H9 (cell line): ENCODE measurements around the gene RPL10A. TPM values are rescaled to one million over a fixed set of nuclear protein-coding genes. Genes with fewer than 3 reads are reported as not detected.

Experiments
- DNase-seq: peaks from one replicate; pipeline ENCODE4 v3.0.0-alpha.2; 2017
- H2AFZ ChIP-seq: one replicate; pipeline ENCODE4 v1.6.1; 2013; ENCODE audit warnings: mild to moderate bottlenecking, low read length, control low read depth, moderate library complexity
- H2AK5ac ChIP-seq: 2 replicates; pipeline ENCODE4 v1.6.1; 2013; ENCODE audit warnings: low read length, control low read depth, mixed read lengths; ENCODE audit not compliant: insufficient read length
- H2BK120ac ChIP-seq: one replicate; pipeline ENCODE4 v1.6.1; 2013; ENCODE audit warnings: low read depth, mild to moderate bottlenecking, low read length, control low read depth, inconsistent platforms; ENCODE audit not compliant: poor library complexity, severe bottlenecking
- H2BK12ac ChIP-seq: 2 replicates; pipeline ENCODE4 v1.6.1; 2013; ENCODE audit warnings: low read length, control low read depth, mixed read lengths, low read depth; ENCODE audit not compliant: insufficient read length
- H2BK15ac ChIP-seq: 2 replicates; pipeline ENCODE4 v1.6.1; 2013; ENCODE audit warnings: low read depth, low read length, control low read depth
- H2BK20ac ChIP-seq: one replicate; pipeline ENCODE4 v1.6.1; 2013; ENCODE audit warnings: low read depth, mild to moderate bottlenecking, low read length, control low read depth, inconsistent platforms; ENCODE audit not compliant: poor library complexity, severe bottlenecking
- H2BK5ac ChIP-seq: 2 replicates; pipeline ENCODE4 v1.6.1; 2013; ENCODE audit warnings: low read length, control low read depth, mixed read lengths; ENCODE audit not compliant: insufficient read length
- H3K14ac ChIP-seq: 2 replicates; pipeline ENCODE4 v1.6.1; 2013; ENCODE audit warnings: low read length, control low read depth; ENCODE audit not compliant: insufficient read depth
- H3K18ac ChIP-seq: 2 replicates; pipeline ENCODE4 v1.6.1; 2013; ENCODE audit warnings: low read depth, mild to moderate bottlenecking, mixed read lengths, low read length, control low read depth; ENCODE audit not compliant: insufficient read length
- H3K23ac ChIP-seq: 2 replicates; pipeline ENCODE4 v1.6.1; 2013; ENCODE audit warnings: low read length, control low read depth, mixed read lengths, low read depth; ENCODE audit not compliant: insufficient read length
- H3K23me2 ChIP-seq: 2 replicates; pipeline ENCODE4 v1.6.1; 2013; ENCODE audit warnings: low read depth, mild to moderate bottlenecking, mixed read lengths, low read length, control low read depth; ENCODE audit not compliant: insufficient read length, poor library complexity, severe bottlenecking
- H3K27ac ChIP-seq: 2 replicates; pipeline ENCODE4 v1.5.1; 2013; ENCODE audit warnings: low read length, control low read depth, mixed read lengths, low read depth; ENCODE audit not compliant: insufficient read length
- H3K27me3 ChIP-seq: 2 replicates; pipeline ENCODE4 v1.6.1; 2013; ENCODE audit warnings: low read length, control low read depth, inconsistent platforms; ENCODE audit not compliant: insufficient read depth
- H3K4ac ChIP-seq: 2 replicates; pipeline ENCODE4 v1.6.1; 2013; ENCODE audit warnings: low read depth, mild to moderate bottlenecking, control low read depth, inconsistent platforms, low read length, moderate library complexity
- H3K4me1 ChIP-seq: 2 replicates; pipeline ENCODE4 v1.6.1; 2013; ENCODE audit warnings: low read length, control low read depth, inconsistent platforms; ENCODE audit not compliant: insufficient read depth
- H3K4me2 ChIP-seq: 2 replicates; pipeline ENCODE4 v1.6.1; 2013; ENCODE audit warnings: low read length, control low read depth, mixed read lengths; ENCODE audit not compliant: insufficient read length, insufficient read depth
- H3K56ac ChIP-seq: 2 replicates; pipeline ENCODE4 v1.6.1; 2013; ENCODE audit warnings: low read depth, mild to moderate bottlenecking, mixed read lengths, low read length, control low read depth; ENCODE audit not compliant: insufficient read length
- H3K79me1 ChIP-seq: 2 replicates; pipeline ENCODE4 v1.6.1; 2013; ENCODE audit warnings: low read depth, mild to moderate bottlenecking, moderate library complexity, low read length, control low read depth, inconsistent platforms; ENCODE audit not compliant: insufficient read depth, poor library complexity, severe bottlenecking
- H3K79me2 ChIP-seq: 2 replicates; pipeline ENCODE4 v1.6.1; 2013; ENCODE audit warnings: low read length, control low read depth, inconsistent platforms; ENCODE audit not compliant: insufficient read depth
- H3K9ac ChIP-seq: 2 replicates; pipeline ENCODE4 v1.6.1; 2013; ENCODE audit warnings: low read length, control low read depth, mixed read lengths; ENCODE audit not compliant: insufficient read length; ENCODE audit errors: extremely low read depth
- H3K9me3 ChIP-seq: one replicate; pipeline ENCODE4 v1.6.1; 2013; ENCODE audit warnings: low read depth, low read length, inconsistent platforms; ENCODE audit not compliant: control insufficient read depth
- H3T11ph ChIP-seq: one replicate; pipeline ENCODE4 v1.6.1; 2013; ENCODE audit warnings: mild to moderate bottlenecking, low read length, control low read depth, inconsistent platforms
- H4K20me1 ChIP-seq: one replicate; pipeline ENCODE4 v1.6.1; 2013; ENCODE audit not compliant: control insufficient read depth, insufficient read length, insufficient read depth
- H4K5ac ChIP-seq: 2 replicates; pipeline ENCODE4 v1.6.1; 2013; ENCODE audit warnings: low read depth, mild to moderate bottlenecking, mixed read lengths, low read length, control low read depth; ENCODE audit not compliant: insufficient read length
- H4K8ac ChIP-seq: replicated peaks from 2 replicates; pipeline ENCODE4 v1.6.1; 2013; ENCODE audit warnings: low read length, control low read depth, mixed read lengths, low read depth; ENCODE audit not compliant: insufficient read length
- H4K91ac ChIP-seq: 2 replicates; pipeline ENCODE4 v1.6.1; 2013; ENCODE audit warnings: low read depth, mild to moderate bottlenecking, moderate library complexity, mixed read lengths, low read length, control low read depth; ENCODE audit not compliant: insufficient read length
- H3K27ac Mint-ChIP-seq, 3 experiments: 2 replicates in 2 of 3; 3 replicates in 1 of 3; pipeline ENCODE4 v1.8.0; 2020 to 2021; ENCODE audit warnings: mixed read lengths in 3 of 3, mild to moderate bottlenecking in 1 of 3, moderate library complexity in 1 of 3
- H3K27me3 Mint-ChIP-seq: 2 replicates; pipeline ENCODE4 v1.8.0; 2021; ENCODE audit warnings: low read depth, mild to moderate bottlenecking, moderate library complexity, mixed read lengths
- H3K36me3 Mint-ChIP-seq, 3 experiments: 2 replicates in 2 of 3; 3 replicates in 1 of 3; pipeline ENCODE4 v1.8.0; 2020 to 2021; ENCODE audit warnings: low read depth in 3 of 3, mixed read lengths in 3 of 3; ENCODE audit not compliant: insufficient read depth in 1 of 3
- H3K4me1 Mint-ChIP-seq, 2 experiments: 2 replicates each; pipeline ENCODE4 v1.8.0; 2020; ENCODE audit warnings: mixed read lengths in 2 of 2
- H3K4me3 Mint-ChIP-seq, 2 experiments: 2 replicates in 1 of 2; 3 replicates in 1 of 2; pipeline ENCODE4 v1.8.0; 2020 to 2021; ENCODE audit warnings: mild to moderate bottlenecking in 2 of 2, mixed read lengths in 2 of 2, moderate library complexity in 1 of 2
- H3K9me3 Mint-ChIP-seq, 2 experiments: 2 replicates in 1 of 2; 3 replicates in 1 of 2; pipeline ENCODE4 v1.8.0; 2020; ENCODE audit warnings: mild to moderate bottlenecking in 2 of 2, mixed read lengths in 2 of 2, moderate library complexity in 1 of 2
- CTCF ChIP-seq: fragments of 200-600 bp; sonication (generic); conservative IDR thresholded peaks from 3 replicates; pipeline ENCODE4 v1.8.0; 2021; ENCODE audit warnings: antibody characterized with exemption, mild to moderate bottlenecking
- WGBS: extraction: QIAGEN DNeasy Blood & Tissue Kit; methylation state at CpG from one replicate; pipeline ENCODE4 v1.1.7; 2013; ENCODE audit warnings: missing lambda C conversion rate, low lambda C conversion rate, mixed read lengths; ENCODE audit not compliant: insufficient read length; ENCODE audit errors: extremely low coverage; 5-methylcytosine and 5-hydroxymethylcytosine counted together
- total RNA-seq: library from RNA; stranded (reverse); gene quantifications from 2 replicates; pipeline ENCODE4 v1.2.1, GENCODE V29; 2021

RPL10A gene
- total RNA-seq, 1 experiment from 2014 or later = 1,830 TPM

GRCh38 chr6:35461270-35461669, 6.9 kb upstream of the RPL10A start:
- H3K9me3 Mint-ChIP-seq = no peaks in the 10 kb centered on the region

More at GRCh38 chr6:35461270-35461669, 6.9 kb upstream of the RPL10A start:
- no peak overlapping the region for H4K5ac ChIP-seq
- H3T11ph ChIP-seq = no peak overlapping the region
- no peaks in the 10 kb centered on the region for H3K23me2 ChIP-seq
- no CpG with 5 or more reads among the region's 3 CpGs for WGBS
- H3K14ac ChIP-seq = no peak overlapping the region
- no peak overlapping the region for H4K91ac ChIP-seq
- no peak overlapping the region for H3K4ac ChIP-seq
- H2BK12ac ChIP-seq = no peak overlapping the region
- H3K4me1 Mint-ChIP-seq = peaks cover 0 to 12% of the 10 kb centered on the region in 2 experiments; a peak in 2 of 4 replicates
- no peak overlapping the region for H3K23ac ChIP-seq
- no peak overlapping the region for H2BK120ac ChIP-seq
- H3K9ac ChIP-seq = no peak overlapping the region
- H3K18ac ChIP-seq = no peak overlapping the region
- H4K8ac ChIP-seq = no peak overlapping the region
- TF ChIP-seq CTCF = no peak
- H3K4me1 ChIP-seq = no peaks in the 10 kb centered on the region
- no peaks in the 10 kb centered on the region for H3K9me3 ChIP-seq
- H3K36me3 Mint-ChIP-seq = peaks cover 31 to 61% (median 49%) of the 10 kb centered on the region in 3 experiments
- H2BK15ac ChIP-seq = no peak overlapping the region
- no peaks in the 10 kb centered on the region for H3K27me3 ChIP-seq
- no peak overlapping the region for H3K27ac ChIP-seq
- no peak overlapping the region for H3K56ac ChIP-seq
- no peak overlapping the region for H2AFZ ChIP-seq
- H2BK20ac ChIP-seq = no peak overlapping the region
- H3K4me3 Mint-ChIP-seq = no peak overlapping the region
- H3K27me3 Mint-ChIP-seq = no peaks in the 10 kb centered on the region
- DNase-seq = no peak
- H2BK5ac ChIP-seq = no peak overlapping the region
- H3K4me2 ChIP-seq = no peak overlapping the region
- H3K79me2 ChIP-seq = no peaks in the 10 kb centered on the region
- H3K27ac Mint-ChIP-seq = peak overlapping the region in 1 of 3 experiments; percentile 5; a peak in 1 of 7 replicates
- no peak overlapping the region for H2AK5ac ChIP-seq
- no peaks in the 10 kb centered on the region for H3K79me1 ChIP-seq
- H4K20me1 ChIP-seq = no peaks in the 10 kb centered on the region
